Measurements from ENCODE around the gene GHRL.

The GHRL gene

DNA sequence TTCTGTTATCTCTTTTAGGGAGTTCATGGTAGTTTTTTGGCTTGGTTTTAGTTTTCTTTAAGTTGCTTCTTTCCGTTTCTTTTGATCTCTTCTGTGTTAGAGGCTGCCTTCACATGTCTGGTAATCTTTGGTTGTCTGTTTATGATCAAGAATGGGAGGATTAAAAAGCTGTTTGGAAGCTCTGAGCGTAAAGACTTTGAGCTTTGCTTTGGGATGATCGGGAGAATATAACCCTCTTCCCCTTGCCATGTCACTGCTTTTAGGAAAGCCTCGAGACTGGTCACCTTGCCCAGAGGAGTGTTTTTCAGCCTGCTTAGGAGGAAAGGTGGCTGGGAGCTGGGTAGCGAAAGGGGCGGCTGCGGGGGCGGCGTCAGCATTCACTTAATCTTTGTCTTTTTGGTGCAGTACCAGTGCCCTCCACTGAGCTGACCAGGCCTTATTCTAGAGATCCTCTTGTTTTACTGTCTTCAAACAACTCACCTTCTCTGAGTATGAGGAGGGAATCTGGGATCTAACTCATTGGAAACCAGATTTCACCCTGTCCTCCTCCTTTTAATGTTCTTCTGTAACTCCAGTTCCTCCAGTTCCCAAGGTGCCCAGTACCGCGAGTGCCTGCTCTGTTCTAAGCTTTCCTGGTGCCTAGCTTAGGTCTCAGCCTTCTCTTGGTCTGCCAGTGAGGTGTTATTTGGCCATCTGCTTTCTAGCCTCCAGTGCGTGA, 28.9 kb downstream of the GHRL start:
- H3K4me3 ChIP-seq (ENCODE audit: low read length), result no peak overlapping the region
- TF ChIP-seq ZNF274 (IDR thresholded peaks at IDR 0.05; ENCODE audit: low read depth, low read length), result no peak

- H3K4me3 ChIP-seq (ENCODE audit: low read length), result no peak overlapping the region
- TF ChIP-seq ZNF274 (IDR thresholded peaks at IDR 0.05; ENCODE audit: low read depth, low read length), result no peak
Observed at GRCh38 chr3:10262027-10262426, 30.7 kb downstream of the GHRL start.

- no peak for TF ChIP-seq ZNF274 (IDR thresholded peaks at IDR 0.05; ENCODE audit: low read depth, low read length)
- no peak overlapping the region for H3K4me3 ChIP-seq (ENCODE audit: low read length)
Observed at GRCh38 chr3:10260211-10260701, 32.5 kb downstream of the GHRL start.

- no peak for TF ChIP-seq ZNF274 (IDR thresholded peaks at IDR 0.05; ENCODE audit: low read depth, low read length)
- no peak overlapping the region for H3K4me3 ChIP-seq (ENCODE audit: low read length)
Observed at GRCh38 chr3:10259798-10260197, 32.9 kb downstream of the GHRL start.

DNA sequence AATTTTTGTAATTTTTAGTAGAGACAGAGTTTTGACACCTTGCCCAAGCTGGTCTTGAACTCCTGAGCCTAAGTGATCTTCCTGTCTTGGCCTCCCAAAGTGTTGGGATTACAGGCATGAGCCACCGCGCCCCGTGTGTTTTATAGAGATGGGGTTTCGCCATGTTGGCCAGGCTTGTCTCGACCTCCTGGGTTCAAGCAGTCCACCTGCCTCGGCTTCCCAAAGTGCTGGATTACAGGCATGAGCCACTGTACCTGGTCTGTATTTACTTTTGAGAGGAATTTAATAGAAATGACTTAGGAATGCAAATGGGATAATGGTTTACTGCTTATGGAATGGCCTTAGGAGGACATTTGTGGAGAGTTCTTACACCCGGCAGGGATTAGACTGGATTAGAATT, 33.7 kb downstream of the GHRL start:
- no peak overlapping the region for H3K4me3 ChIP-seq (ENCODE audit: low read length)
- TF ChIP-seq ZNF274 (IDR thresholded peaks at IDR 0.05; ENCODE audit: low read depth, low read length), result no peak

- H3K4me3 ChIP-seq (ENCODE audit: low read length), result no peak overlapping the region
- no peak for TF ChIP-seq ZNF274 (IDR thresholded peaks at IDR 0.05; ENCODE audit: low read depth, low read length)
Observed at GRCh38 chr3:10255835-10256234, 36.9 kb downstream of the GHRL start.

- TF ChIP-seq ZNF274 (IDR thresholded peaks at IDR 0.05; ENCODE audit: low read depth, low read length), result no peak
- H3K4me3 ChIP-seq (ENCODE audit: low read length), result no peak overlapping the region
Observed at GRCh38 chr3:10253731-10254130, 39.0 kb downstream of the GHRL start.

DNA sequence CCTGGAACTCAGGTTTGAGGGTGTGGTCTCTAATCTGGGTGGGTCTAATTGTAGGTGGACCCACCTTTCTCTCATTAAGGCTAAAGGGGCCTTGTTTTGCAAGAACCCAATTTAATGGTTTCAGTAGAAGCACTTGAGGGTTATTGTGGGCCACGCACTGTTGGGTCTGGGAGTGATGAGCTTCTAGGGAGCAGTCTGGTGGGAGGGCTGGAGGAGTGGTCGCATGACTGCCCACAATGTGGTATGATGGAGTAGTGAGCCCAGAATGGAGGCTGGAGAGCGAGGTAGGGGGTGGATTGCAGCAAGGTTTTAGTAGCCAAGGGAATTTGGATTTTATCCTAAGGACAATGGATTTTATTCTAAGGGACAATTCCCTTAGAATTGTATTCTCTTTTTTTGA, 41.7 kb downstream of the GHRL start:
- no peak overlapping the region for H3K4me3 ChIP-seq (ENCODE audit: low read length)
- TF ChIP-seq ZNF274 (IDR thresholded peaks at IDR 0.05; ENCODE audit: low read depth, low read length), result no peak

DNA sequence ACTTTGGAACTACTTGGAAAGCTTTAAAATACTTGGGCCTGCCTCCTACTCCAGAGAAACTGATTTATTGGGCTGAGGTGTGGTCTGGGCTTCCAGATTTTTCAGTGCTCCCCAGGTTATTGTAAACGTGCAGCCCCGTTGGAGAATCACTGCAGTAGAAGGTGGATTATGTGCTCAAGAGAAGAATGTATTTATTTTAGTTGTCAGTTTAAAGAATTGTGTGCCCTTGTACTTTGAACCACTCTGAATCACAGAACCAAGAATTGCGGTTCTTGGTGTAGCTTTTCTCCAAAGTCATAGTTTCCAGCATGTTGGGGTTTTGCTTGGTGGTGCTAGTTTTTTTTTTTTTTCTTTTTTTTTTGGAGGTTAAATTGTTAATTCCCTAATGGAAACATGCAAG, 42.9 kb downstream of the GHRL start:
- peak overlapping the region; percentile 76 for H3K4me3 ChIP-seq (ENCODE audit: low read length)
- TF ChIP-seq ZNF274 (IDR thresholded peaks at IDR 0.05; ENCODE audit: low read depth, low read length), result no peak

DNA sequence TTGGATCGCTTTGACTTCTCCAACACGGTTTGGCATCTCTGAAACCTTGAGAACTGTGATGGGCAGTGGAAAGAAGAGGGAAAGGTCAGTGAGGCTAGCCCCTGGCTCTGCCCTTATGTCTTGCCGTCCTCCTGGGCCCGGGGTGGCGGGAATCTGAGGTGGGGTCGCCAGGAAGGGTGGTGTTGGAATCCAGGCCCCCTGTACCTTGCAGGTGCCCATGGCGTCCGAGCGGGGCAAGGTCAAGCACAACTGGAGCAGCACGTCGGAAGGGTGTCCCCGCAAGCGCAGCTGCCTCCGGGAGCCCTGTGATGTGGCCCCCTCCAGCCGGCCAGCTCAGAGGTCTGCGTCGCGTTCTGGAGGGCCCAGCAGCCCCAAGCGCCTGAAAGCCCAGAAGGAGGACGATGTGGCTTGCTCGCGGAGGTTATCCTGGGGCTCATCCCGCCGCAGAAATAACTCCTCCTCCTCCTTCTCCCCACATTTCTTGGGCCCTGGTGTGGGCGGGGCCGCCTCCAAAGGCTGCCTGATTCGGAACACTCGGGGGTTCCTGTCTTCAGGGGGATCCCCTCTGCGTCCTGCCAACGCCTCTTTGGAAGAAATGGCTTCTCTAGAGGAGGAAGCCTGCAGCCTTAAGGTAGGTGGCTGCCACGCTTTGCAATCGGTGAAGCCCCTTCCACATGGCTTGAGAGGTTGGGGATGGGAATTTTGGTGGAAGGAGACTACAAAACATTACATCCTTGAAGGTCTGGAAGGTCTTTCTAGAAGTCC, 43.6 kb downstream of the GHRL start:
- peak overlapping the region; percentile 76 for H3K4me3 ChIP-seq (ENCODE audit: low read length)
- no peak for TF ChIP-seq ZNF274 (IDR thresholded peaks at IDR 0.05; ENCODE audit: low read depth, low read length)

DNA sequence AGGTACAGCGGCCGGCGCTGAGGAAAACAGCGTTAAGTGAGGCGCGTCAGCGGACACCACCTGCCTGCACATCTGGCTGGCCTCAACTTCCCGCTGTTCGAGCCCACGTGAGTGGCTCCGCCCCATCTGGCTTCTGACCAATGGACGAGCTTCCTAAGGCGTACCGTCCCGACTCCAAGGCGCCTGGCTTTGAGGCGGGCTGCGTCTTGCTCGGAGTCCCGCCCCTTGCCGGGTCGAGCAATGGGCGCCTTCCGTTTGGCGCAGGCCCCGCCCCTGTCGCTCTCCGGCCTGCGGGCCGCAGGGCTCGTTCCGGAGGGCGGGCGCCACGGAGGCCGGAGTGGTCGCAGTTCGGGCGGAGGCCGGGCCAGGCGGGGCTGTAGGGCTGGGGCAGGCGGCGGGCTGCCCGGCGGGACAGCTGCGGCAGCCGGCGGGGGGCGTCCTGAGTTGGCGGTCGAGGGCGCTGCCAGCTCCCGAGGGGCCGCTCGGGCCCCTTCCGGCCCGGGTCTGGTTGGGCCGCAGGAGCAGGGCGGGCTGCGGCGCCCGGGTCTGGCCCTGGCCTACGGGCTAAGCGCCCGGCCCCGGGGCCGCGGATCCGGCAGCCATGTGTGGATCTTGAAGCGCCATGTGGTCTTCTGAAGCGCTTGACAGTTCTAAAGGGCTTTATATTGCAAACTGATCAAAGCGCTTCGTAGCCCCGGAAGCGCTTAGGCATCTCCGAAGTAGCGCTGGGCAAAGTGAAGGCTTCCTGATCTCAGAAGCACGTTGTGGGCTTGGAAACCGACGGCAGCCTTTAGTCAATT, 44.4 kb downstream of the GHRL start, which contains the start of gene TATDN2:
TATDN2 (plus strand) TSS at position 276 of the 800 bp plus-strand sequence. CDS start 742 bp downstream, outside the sequence.
- peak within 1 kb of the TSS; percentile 76 for H3K4me3 ChIP-seq (ENCODE audit: low read length)
- TF ChIP-seq ZNF274 (IDR thresholded peaks at IDR 0.05; ENCODE audit: low read depth, low read length), result no peak

DNA sequence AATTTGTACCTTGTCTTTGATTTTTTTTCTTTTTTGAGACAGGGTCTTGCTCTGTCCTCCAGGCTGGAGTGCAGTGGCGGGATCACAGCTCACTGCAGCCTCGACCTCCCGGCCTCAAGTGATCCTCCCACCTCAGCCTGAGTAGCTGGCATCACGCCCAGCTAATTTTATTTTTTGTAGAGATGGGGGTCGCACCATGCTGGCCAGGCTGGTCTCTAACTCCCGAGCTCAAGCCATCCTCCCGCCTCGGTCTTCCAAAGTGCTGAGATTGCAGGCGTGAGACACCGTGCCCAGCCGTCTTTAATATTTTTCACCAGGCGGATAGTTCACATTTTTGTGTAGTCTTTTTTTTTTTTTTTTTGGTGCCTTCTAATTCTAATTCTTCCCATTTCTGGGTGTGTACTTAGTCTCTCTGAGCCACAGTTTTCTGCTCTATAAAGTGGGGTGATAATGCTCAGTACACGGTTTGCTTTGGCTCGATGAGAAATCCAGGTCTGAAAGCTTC, 45.0 kb downstream of the GHRL start:
- no peak for TF ChIP-seq ZNF274 (IDR thresholded peaks at IDR 0.05; ENCODE audit: low read depth, low read length)
- peak overlapping the region; percentile 38; the same call in 1 of the 2 replicates for H3K4me3 ChIP-seq (ENCODE audit: low read length)

DNA sequence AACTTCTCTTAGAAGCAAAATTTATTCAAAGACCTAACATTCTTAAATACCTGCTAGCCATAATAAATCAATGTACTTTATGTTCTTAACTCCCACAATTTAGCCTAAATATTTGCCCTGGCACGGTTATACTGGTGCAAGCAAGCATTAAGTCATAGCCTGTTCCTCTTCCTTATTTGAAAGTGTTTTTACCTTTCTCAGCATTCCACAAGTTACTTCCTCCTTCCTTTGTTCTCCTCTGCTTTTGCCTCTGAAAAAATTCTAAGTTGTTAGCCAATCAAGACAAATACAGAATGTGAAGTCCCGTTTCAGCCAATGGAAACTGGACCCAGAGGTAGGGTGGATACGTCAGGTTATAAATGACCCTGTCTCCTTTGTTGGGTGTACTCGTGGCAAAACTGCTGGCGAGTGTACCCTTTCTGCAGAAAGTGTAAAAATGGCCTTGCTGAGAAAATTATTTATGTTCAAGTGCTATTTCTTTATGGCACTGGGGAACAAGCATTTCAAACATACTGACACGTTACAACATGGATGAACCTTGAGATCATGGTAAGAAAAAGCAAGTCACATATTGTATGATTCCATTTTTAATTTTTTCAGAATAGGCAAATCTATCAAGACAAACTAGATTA, 47.5 kb downstream of the GHRL start:
- TF ChIP-seq ZNF274 (IDR thresholded peaks at IDR 0.05; ENCODE audit: low read depth, low read length), result no peak
- no peak overlapping the region for H3K4me3 ChIP-seq (ENCODE audit: low read length)

DNA sequence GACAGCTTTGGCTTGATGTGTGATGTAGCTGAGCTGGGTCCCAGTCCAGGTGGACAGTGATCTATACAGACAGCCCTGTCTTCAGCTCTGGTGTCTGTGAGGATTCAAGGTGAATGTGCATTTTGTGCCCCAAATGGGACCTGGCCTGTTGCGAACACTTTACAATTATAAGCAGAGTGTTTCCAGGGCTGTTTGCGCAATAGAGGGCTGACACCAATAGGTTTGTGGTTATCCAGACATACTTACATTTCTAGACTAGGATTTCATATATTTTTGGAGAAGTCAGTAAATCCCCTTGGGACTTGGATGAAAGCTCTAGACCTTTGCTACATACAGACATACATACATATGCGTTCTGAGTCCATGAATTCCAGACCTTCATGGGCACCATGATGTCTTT, 48.7 kb downstream of the GHRL start:
- H3K4me3 ChIP-seq (ENCODE audit: low read length), result no peak overlapping the region
- TF ChIP-seq ZNF274 (IDR thresholded peaks at IDR 0.05; ENCODE audit: low read depth, low read length), result no peak
